Gastrocnemius medialis (tissue), 4 donors: Measurements from ENCODE around the gene ICOS.

ENCODE experiments used
- POLR2A ChIP-seq, 2 donors: fragments of 450-650 bp; IDR thresholded peaks; one replicate each; pipeline ENCODE4 v1.6.1; 2017; ENCODE audit warnings: antibody characterized with exemption in 2 of 2, mild to moderate bottlenecking in 2 of 2, moderate library complexity in 2 of 2
- TF ChIP-seq, protein P1 (sequence below), 5 experiments: fragments of 450-650 bp in 3 of 5; fragments of 200-600 bp in 2 of 5; sonication (generic) in 2 of 5; IDR thresholded peaks in 4 of 5; conservative IDR thresholded peaks in 1 of 5; 1 replicate in 4 of 5; 2 replicates in 1 of 5; pipeline ENCODE4 v1.5.1; 2016 to 2019; ENCODE audit warnings: antibody characterized with exemption in 5 of 5, mild to moderate bottlenecking in 3 of 5, moderate library complexity in 3 of 5

DNA sequence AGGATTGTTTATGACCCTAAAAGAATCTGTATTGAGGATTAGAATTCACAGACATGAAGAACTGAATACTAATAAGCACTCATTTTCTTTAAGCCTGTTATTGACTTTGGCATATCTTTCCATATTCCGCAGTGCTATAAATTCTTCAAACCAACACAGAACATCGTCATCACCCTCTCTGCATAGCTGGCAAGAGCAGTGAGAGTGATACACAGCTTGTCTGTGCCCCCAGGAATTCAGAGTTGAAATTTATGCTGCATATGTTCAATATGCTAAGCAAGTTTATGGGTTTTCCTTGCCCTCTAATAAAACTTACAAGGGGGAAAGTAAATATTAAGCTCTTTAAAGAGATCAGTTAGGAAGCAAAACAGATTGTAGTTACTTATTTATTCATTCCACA lies 36.3 kb upstream of the ICOS start:
- TF ChIP-seq, protein P1, sequence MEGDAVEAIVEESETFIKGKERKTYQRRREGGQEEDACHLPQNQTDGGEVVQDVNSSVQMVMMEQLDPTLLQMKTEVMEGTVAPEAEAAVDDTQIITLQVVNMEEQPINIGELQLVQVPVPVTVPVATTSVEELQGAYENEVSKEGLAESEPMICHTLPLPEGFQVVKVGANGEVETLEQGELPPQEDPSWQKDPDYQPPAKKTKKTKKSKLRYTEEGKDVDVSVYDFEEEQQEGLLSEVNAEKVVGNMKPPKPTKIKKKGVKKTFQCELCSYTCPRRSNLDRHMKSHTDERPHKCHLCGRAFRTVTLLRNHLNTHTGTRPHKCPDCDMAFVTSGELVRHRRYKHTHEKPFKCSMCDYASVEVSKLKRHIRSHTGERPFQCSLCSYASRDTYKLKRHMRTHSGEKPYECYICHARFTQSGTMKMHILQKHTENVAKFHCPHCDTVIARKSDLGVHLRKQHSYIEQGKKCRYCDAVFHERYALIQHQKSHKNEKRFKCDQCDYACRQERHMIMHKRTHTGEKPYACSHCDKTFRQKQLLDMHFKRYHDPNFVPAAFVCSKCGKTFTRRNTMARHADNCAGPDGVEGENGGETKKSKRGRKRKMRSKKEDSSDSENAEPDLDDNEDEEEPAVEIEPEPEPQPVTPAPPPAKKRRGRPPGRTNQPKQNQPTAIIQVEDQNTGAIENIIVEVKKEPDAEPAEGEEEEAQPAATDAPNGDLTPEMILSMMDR (IDR thresholded peaks at IDR 0.05 in 4 of 5, conservative IDR thresholded peaks at IDR 0.05 in 1 of 5), result no peak
- no peak for TF ChIP-seq POLR2A (IDR thresholded peaks at IDR 0.05)
